Vagina (tissue), 2 donors: ENCODE data around the gene SYF2.

Experiments used
- CTCF ChIP-seq, 3 experiments: fragments of 450-650 bp in 2 of 3; fragments of 200-600 bp in 1 of 3; sonication (generic) in 1 of 3; IDR thresholded peaks; one replicate each; pipeline ENCODE4 v1.5.1; 2017 to 2019; ENCODE audit warnings: antibody characterized with exemption in 3 of 3, mild to moderate bottlenecking in 2 of 3, moderate library complexity in 2 of 3
- POLR2A ChIP-seq, 2 donors: fragments of 450-650 bp; IDR thresholded peaks; one replicate each; pipeline ENCODE4 v1.6.1; 2017; ENCODE audit warnings: antibody characterized with exemption in 2 of 2, mild to moderate bottlenecking in 2 of 2, moderate library complexity in 2 of 2
- POLR2AphosphoS5 ChIP-seq, 2 donors: sonication (generic); formaldehyde crosslinking; IDR thresholded peaks; one replicate each; pipeline ENCODE4 v1.9.0; 2017; ENCODE audit warnings: antibody characterized with exemption in 2 of 2, mild to moderate bottlenecking in 2 of 2, low read depth in 1 of 2; ENCODE audit not compliant: insufficient read depth in 1 of 2

- TF ChIP-seq POLR2A (IDR thresholded peaks at IDR 0.05), result no peak
- TF ChIP-seq CTCF (IDR thresholded peaks at IDR 0.05), result no peak
- TF ChIP-seq POLR2AphosphoS5 (IDR thresholded peaks at IDR 0.05; ENCODE audit: insufficient read depth in 1 of 2, low read depth in 1 of 2), result no peak
Measured at GRCh38 chr1:25201006-25201405, 31.3 kb downstream of the SYF2 start.
